ENCODE data around the gene INSM1.

The INSM1 gene

GRCh38 chr20:20395903-20396568 is 28.1 kb downstream of the INSM1 start:
- DNase-seq, result no peak

GRCh38 chr20:20396794-20397193 is 28.9 kb downstream of the INSM1 start:
- DNase-seq, result no peak

- DNase-seq, result no peak
These were observed 30.2 kb downstream of the INSM1 start for GRCh38 chr20:20398123-20398522.

GRCh38 chr20:20399531-20400500 is 31.9 kb downstream of the INSM1 start:
- no peak for DNase-seq

- DNase-seq, result no peak
These were observed 34.1 kb downstream of the INSM1 start for GRCh38 chr20:20401991-20402390.

- DNase-seq, result no peak
These were observed 36.7 kb downstream of the INSM1 start for GRCh38 chr20:20404633-20405032.

GRCh38 chr20:20405623-20406022 is 37.7 kb downstream of the INSM1 start:
- no peak for DNase-seq

GRCh38 chr20:20406306-20406705 is 38.4 kb downstream of the INSM1 start:
- DNase-seq, result no peak

GRCh38 chr20:20407891-20408805 is 40.2 kb downstream of the INSM1 start:
- no peak for DNase-seq

GRCh38 chr20:20409331-20409730 is 41.4 kb downstream of the INSM1 start:
- DNase-seq, result no peak

- no peak for DNase-seq
These were observed 42.8 kb downstream of the INSM1 start for GRCh38 chr20:20410678-20411077.

GRCh38 chr20:20411402-20411801 is 43.5 kb downstream of the INSM1 start:
- DNase-seq, result no peak

GRCh38 chr20:20411836-20412235 is 43.9 kb downstream of the INSM1 start:
- DNase-seq, result no peak

- no peak for DNase-seq
These were observed 44.8 kb downstream of the INSM1 start for GRCh38 chr20:20412750-20413149.

- DNase-seq, result no peak
These were observed 45.9 kb downstream of the INSM1 start for GRCh38 chr20:20413810-20414281.

- DNase-seq, result no peak
These were observed 46.8 kb downstream of the INSM1 start for GRCh38 chr20:20414640-20415220.

GRCh38 chr20:20415321-20415720 is 47.4 kb downstream of the INSM1 start:
- DNase-seq, result no peak

- DNase-seq, result no peak
These were observed 50.2 kb downstream of the INSM1 start for GRCh38 chr20:20417876-20418676.
